Natural killer cell (primary cell): ENCODE measurements around the gene CYB5R3. TPM values are rescaled to one million over a fixed set of nuclear protein-coding genes. Genes with fewer than 3 reads are reported as not detected.
A peak's percentile ranks its signal among the peaks of the same experiment; 100 is the strongest.

ENCODE experiments used
- ATAC-seq, 3 donors: fragments of 150-1000 bp in 2 of 3; fragments of 200-7000 bp in 1 of 3; cut with Tn5 transposase; 1 replicate in 1 of 3; 2 replicates in 2 of 3; pipeline ENCODE4 v1.10.0; 2021; ENCODE audit warnings: mild to moderate bottlenecking in 2 of 3, moderate library complexity in 2 of 3
- DNase-seq, 2 donors: peaks; one replicate each; pipeline versions ENCODE4 v3.0.0 to v3.0.0-alpha.2; 2013 to 2021; ENCODE audit warnings: mixed read lengths in 1 of 2
- H3K27ac ChIP-seq: one replicate; pipeline ENCODE4 v1.5.1; 2013; ENCODE audit warnings: mild to moderate bottlenecking, low read length
- H3K27me3 ChIP-seq: one replicate; pipeline ENCODE4 v1.6.1; 2013; ENCODE audit warnings: low read length; ENCODE audit not compliant: control insufficient read depth, insufficient read depth
- H3K36me3 ChIP-seq: one replicate; pipeline ENCODE4 v1.6.1; 2013; ENCODE audit warnings: low read length; ENCODE audit not compliant: control insufficient read depth, insufficient read depth
- H3K4me1 ChIP-seq: one replicate; pipeline ENCODE4 v1.6.1; 2013; ENCODE audit warnings: low read length; ENCODE audit not compliant: control insufficient read depth, insufficient read depth
- H3K4me3 ChIP-seq: one replicate; pipeline ENCODE4 v1.5.1; 2013; ENCODE audit warnings: low read length
- H3K9me3 ChIP-seq: one replicate; pipeline ENCODE4 v1.6.1; 2013; ENCODE audit warnings: low read length; ENCODE audit not compliant: control insufficient read depth, insufficient read depth
- H3K27ac Mint-ChIP-seq, 2 donors: one replicate each; pipeline ENCODE4 v1.8.0; 2022; ENCODE audit warnings: mild to moderate bottlenecking in 2 of 2, mixed read lengths in 2 of 2, moderate library complexity in 1 of 2
- H3K27me3 Mint-ChIP-seq, 2 donors: one replicate each; pipeline ENCODE4 v1.8.0; 2022; ENCODE audit warnings: low read depth in 2 of 2, mixed read lengths in 2 of 2
- H3K36me3 Mint-ChIP-seq: one replicate; pipeline ENCODE4 v1.8.0; 2022; ENCODE audit warnings: mixed read lengths
- H3K4me1 Mint-ChIP-seq, 2 donors: one replicate each; pipeline ENCODE4 v1.8.0; 2022; ENCODE audit warnings: mixed read lengths in 2 of 2
- H3K4me3 Mint-ChIP-seq: one replicate; pipeline ENCODE4 v1.8.0; 2022; ENCODE audit warnings: mild to moderate bottlenecking, moderate library complexity, mixed read lengths
- H3K9me3 Mint-ChIP-seq, 2 donors: one replicate each; pipeline ENCODE4 v1.8.0; 2022; ENCODE audit warnings: mixed read lengths in 2 of 2
- CTCF ChIP-seq: fragments of 200-600 bp; IDR thresholded peaks from one replicate; pipeline ENCODE4 v1.8.0; 2022; ENCODE audit warnings: antibody characterized with exemption
- WGBS: methylation state at CpG from one replicate; pipeline ENCODE4 v1.1.7; 2013; ENCODE audit warnings: missing lambda C conversion rate; ENCODE audit not compliant: insufficient coverage; 5-methylcytosine and 5-hydroxymethylcytosine counted together
- intact Hi-C: fragments of 100-400 bp; cut with micrococcal nuclease; formaldehyde crosslinking; loops from one replicate; pipeline ENCODE4 v1.14.2; 2022
- total RNA-seq, 4 donors: library from RNA; stranded (reverse); fragments of 120-200 nt in 1 of 4; gene quantifications; one replicate each; pipeline versions ENCODE4 v1.2.3 to v1.2.4, GENCODE V29; 2013 to 2022

CYB5R3 gene
- total RNA-seq, 3 donors from 2014 or later (not counting 1 experiment from before 2014, with no cell fraction given) = 55.7 to 72.6 (median 68.0) TPM

- H3K36me3 Mint-ChIP-seq = no peaks in the 10 kb centered on the region
These were observed 585 bp downstream of the CYB5R3 start for GRCh38 chr22:42648368-42649245.

GRCh38 chr22:42648017-42648367 is 1.2 kb downstream of the CYB5R3 start:
- Histone ChIP-seq H3K36me3 (no peaks in the 10 kb centered on the region), H3K4me3 (no peak overlapping the region), H3K27ac (peak overlapping the region; percentile 10), H3K27me3 (no peaks in the 10 kb centered on the region), H3K9me3 (no peaks in the 10 kb centered on the region), H3K4me1 (peaks cover 61% of the 10 kb centered on the region)
- Mint-ChIP-seq H3K27ac (peak overlapping the region; percentile 65 to 92), H3K36me3 (no peaks in the 10 kb centered on the region), H3K4me3 (peak overlapping the region; percentile 91), H3K9me3 (no peaks in the 10 kb centered on the region), H3K4me1 (peaks cover 13 to 49% of the 10 kb centered on the region in 2 donors), H3K27me3 (no peaks in the 10 kb centered on the region)
- WGBS = 83% methylated on average over 4 of the region's 4 CpGs
- TF ChIP-seq CTCF = no peak
- ATAC-seq = no peak
- intact Hi-C loops = loop anchor here (2.0 kb wide), 1 partner anchor 33 kb away; the partner anchor contains the start of gene POLDIP3
- DNase-seq = no peak

More at GRCh38 chr22:42648368-42649245, 585 bp downstream of the CYB5R3 start:
- intact Hi-C loops = loop anchor here (2.0 kb wide), 1 partner anchor 34 kb away; the partner anchor contains the start of gene POLDIP3
- Mint-ChIP-seq H3K27me3 (no peaks in the 10 kb centered on the region), H3K27ac (peak overlapping the region; percentile 65 to 92), H3K4me1 (peaks cover 13 to 48% of the 10 kb centered on the region in 2 donors), H3K4me3 (peak overlapping the region; percentile 91), H3K9me3 (no peaks in the 10 kb centered on the region)
- 3% methylated on average over 49 of the region's 49 CpGs for WGBS
- H3K4me3 ChIP-seq = peak overlapping the region; percentile 54
- TF ChIP-seq CTCF = no peak
- no peaks in the 10 kb centered on the region for H3K9me3 ChIP-seq
- peak overlapping the region; percentile 70 for H3K27ac ChIP-seq
- DNase-seq (peak; percentile 50 to 68), ATAC-seq (peak; percentile 47 to 74 (median 59))
- H3K4me1 ChIP-seq = peaks cover 55% of the 10 kb centered on the region
- H3K27me3 ChIP-seq = no peaks in the 10 kb centered on the region
- no peaks in the 10 kb centered on the region for H3K36me3 ChIP-seq

DNA sequence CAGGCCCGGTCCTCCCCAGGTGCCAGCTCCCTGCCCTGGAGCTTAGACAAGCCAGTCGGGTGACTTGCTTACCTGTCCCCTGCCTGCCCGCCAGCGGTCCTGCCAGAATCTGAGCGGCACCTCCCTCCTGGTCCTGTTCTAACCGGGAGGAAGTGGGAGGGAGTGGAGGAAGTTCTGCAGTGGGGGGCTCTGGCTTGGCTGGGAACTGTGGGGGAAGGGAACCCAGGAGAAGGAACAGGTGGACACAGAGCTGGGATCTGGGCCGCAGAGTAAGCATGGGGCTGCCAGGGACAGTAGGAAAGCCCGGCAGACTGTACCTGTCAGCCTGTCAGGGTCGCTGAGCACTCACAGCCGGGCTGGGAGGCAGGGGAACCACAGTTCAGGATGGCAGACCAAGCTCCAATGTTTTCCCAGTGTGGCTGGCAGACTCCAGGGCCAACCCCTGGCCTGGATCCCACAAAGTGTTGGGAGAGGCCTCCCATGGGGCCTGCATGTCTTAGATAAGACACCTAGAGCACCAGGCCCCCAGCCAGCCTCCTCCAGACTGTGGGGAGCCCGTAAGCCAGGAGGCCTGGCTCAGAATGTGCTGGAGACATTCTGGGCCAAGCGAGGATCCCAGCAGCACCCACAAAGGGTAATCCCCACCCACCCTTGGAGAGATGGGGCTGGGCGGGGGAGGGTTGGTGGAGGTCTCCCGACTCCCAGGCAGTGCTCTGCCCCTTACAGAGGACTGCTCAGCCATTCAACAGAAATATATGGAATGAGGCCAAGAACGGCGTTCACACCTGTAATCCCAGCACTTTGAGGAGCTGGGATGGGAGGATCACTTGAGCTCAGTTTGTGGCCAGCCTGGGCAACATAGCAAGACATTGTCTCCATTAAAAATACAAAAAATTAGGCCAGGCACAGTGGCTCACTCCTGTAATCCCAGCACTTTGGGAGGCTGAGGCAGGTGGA is 2.3 kb downstream of the CYB5R3 start:
- H3K4me1 Mint-ChIP-seq = peaks cover 13 to 54% of the 10 kb centered on the region in 2 donors
- H3K4me1 ChIP-seq = peaks cover 63% of the 10 kb centered on the region
- H3K36me3 ChIP-seq = no peaks in the 10 kb centered on the region
- H3K27ac Mint-ChIP-seq = peak overlapping the region; percentile 65 to 92
- ATAC-seq (no peak), DNase-seq (no peak)
- intact Hi-C loops = no loop called here
- no peaks in the 10 kb centered on the region for H3K9me3 Mint-ChIP-seq
- no peak overlapping the region for H3K4me3 ChIP-seq
- no peaks in the 10 kb centered on the region for H3K36me3 Mint-ChIP-seq
- TF ChIP-seq CTCF = no peak
- H3K27me3 Mint-ChIP-seq = no peaks in the 10 kb centered on the region
- H3K4me3 Mint-ChIP-seq = peak overlapping the region; percentile 72
- WGBS = 68% methylated on average over 14 of the region's 16 CpGs
- H3K27ac ChIP-seq = no peak overlapping the region
- H3K27me3 ChIP-seq = no peaks in the 10 kb centered on the region
- H3K9me3 ChIP-seq = no peaks in the 10 kb centered on the region
